Cardiac fibroblast (primary cell): ENCODE results near the gene SLC25A3.

Experiments
- DNase-seq, 2 donors: peaks; one replicate each; pipeline versions ENCODE4 v3.0.0 to v3.0.0-alpha.2; 2010; ENCODE audit warnings: low read depth in 2 of 2
- H3K4me3 ChIP-seq, 2 donors: replicated peaks in 1 of 2; 1 replicate in 1 of 2; 2 replicates in 1 of 2; pipeline ENCODE4 v1.5.1; 2011; ENCODE audit warnings: low read depth in 2 of 2, low read length in 2 of 2, mild to moderate bottlenecking in 2 of 2, moderate library complexity in 1 of 2
- TF ChIP-seq, protein P1 (sequence below): IDR thresholded peaks from one replicate; pipeline ENCODE4 v1.5.1; 2011; ENCODE audit warnings: low read depth, mild to moderate bottlenecking, low read length, inconsistent platforms

The SLC25A3 gene

GRCh38 chr12:98644433-98644711 is 50.9 kb downstream of the SLC25A3 start:
- TF ChIP-seq, protein P1, sequence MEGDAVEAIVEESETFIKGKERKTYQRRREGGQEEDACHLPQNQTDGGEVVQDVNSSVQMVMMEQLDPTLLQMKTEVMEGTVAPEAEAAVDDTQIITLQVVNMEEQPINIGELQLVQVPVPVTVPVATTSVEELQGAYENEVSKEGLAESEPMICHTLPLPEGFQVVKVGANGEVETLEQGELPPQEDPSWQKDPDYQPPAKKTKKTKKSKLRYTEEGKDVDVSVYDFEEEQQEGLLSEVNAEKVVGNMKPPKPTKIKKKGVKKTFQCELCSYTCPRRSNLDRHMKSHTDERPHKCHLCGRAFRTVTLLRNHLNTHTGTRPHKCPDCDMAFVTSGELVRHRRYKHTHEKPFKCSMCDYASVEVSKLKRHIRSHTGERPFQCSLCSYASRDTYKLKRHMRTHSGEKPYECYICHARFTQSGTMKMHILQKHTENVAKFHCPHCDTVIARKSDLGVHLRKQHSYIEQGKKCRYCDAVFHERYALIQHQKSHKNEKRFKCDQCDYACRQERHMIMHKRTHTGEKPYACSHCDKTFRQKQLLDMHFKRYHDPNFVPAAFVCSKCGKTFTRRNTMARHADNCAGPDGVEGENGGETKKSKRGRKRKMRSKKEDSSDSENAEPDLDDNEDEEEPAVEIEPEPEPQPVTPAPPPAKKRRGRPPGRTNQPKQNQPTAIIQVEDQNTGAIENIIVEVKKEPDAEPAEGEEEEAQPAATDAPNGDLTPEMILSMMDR = no peak
- H3K4me3 ChIP-seq = peak overlapping the region; percentile 92 to 98
- no peak for DNase-seq

- H3K4me3 ChIP-seq = peak within 1 kb of the TSS; percentile 96 to 98
- peak; percentile 96 to 97 for DNase-seq
- TF ChIP-seq, protein P1 = no peak
Measured at GRCh38 chr12:98644712-98645571, 51.5 kb downstream of the SLC25A3 start, which contains the start of the genes APAF1 and IKBIP. TSS of gene APAF1 (plus strand) at chr12:98645290. CDS start at chr12:98648360, 3,070 bp downstream. TSS of gene IKBIP (minus strand) at chr12:98644788. CDS start at chr12:98644701, 87 bp downstream.

DNA sequence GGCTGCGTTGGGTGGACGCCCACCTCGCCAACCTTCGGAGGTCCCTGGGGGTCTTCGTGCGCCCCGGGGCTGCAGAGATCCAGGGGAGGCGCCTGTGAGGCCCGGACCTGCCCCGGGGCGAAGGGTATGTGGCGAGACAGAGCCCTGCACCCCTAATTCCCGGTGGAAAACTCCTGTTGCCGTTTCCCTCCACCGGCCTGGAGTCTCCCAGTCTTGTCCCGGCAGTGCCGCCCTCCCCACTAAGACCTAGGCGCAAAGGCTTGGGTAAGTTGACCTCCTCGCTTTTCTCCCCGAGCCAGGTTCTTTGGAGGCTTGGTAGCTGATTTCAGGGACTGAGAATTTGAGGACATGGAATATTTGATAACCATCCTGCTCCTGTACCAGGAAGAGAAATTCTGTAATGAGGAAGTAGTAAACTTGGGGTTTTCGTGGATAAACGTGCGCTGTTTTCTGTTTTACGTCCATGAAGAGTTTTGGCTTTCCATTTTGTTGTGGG is 52.1 kb downstream of the SLC25A3 start:
- DNase-seq = peak; percentile 10 to 20
- H3K4me3 ChIP-seq = peak overlapping the region; percentile 96 to 98
- TF ChIP-seq, protein P1 = no peak

GRCh38 chr12:98646294-98647090 is 53.0 kb downstream of the SLC25A3 start:
- TF ChIP-seq, protein P1 = peak; percentile 12
- DNase-seq = peak; percentile 29 to 63
- H3K4me3 ChIP-seq = peak overlapping the region; percentile 96 to 98

DNA sequence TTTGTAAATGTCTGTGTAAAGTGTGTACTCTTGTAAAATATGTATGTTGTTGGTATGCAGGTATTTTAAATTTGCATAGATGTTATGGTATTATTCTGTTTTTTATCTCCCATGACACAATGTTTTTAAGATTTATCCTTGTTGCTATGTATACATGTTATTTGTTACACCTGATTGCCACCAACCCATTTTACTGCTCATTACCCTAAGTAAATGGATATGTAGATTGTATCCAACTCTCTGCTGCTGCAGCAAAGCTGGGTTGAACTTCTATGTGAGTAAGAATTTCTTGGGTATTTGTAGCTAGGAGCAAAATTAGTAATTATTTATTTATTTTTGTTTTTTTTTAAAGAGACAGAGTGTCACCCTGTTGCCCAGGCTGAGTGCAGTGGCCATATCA is 57.8 kb downstream of the SLC25A3 start:
- no peak for DNase-seq
- TF ChIP-seq, protein P1 = no peak
- no peak overlapping the region for H3K4me3 ChIP-seq

- peak; percentile 74 to 82 for DNase-seq
- TF ChIP-seq, protein P1 = peak; percentile 44
- H3K4me3 ChIP-seq = no peak overlapping the region
Measured at GRCh38 chr12:98653866-98654493, 60.5 kb downstream of the SLC25A3 start.
